Ovary (tissue), 9 donors: Measurements from ENCODE around the gene RNU6-9. TPM values are rescaled to one million over a fixed set of nuclear protein-coding genes. Genes with fewer than 3 reads are reported as not detected.

Source experiments
- DNase-seq, 5 donors: peaks; one replicate each; pipeline ENCODE4 v3.0.0-alpha.2; 2019 to 2020
- H3K27ac ChIP-seq, 2 donors: fragments of 200-600 bp; one replicate each; pipeline versions ENCODE4 v1.5.1 to v1.8.0; 2019 to 2022
- H3K27me3 ChIP-seq: fragments of 200-600 bp; one replicate; pipeline ENCODE4 v1.8.0; 2022
- H3K36me3 ChIP-seq: fragments of 200-600 bp; sonication (generic); one replicate; pipeline ENCODE4 v1.5.1; 2019
- H3K4me1 ChIP-seq: one replicate; pipeline ENCODE4 v1.8.1; 2013; ENCODE audit warnings: mild to moderate bottlenecking, moderate library complexity; ENCODE audit not compliant: insufficient read depth
- H3K4me3 ChIP-seq: fragments of 200-600 bp; sonication (generic); one replicate; pipeline ENCODE4 v1.5.1; 2017
- H3K9me3 ChIP-seq, 2 donors: fragments of 200-600 bp in 1 of 2; sonication (generic) in 1 of 2; one replicate each; pipeline versions ENCODE4 v1.5.1 to v1.8.1; 2013 to 2019; ENCODE audit warnings: mild to moderate bottlenecking in 1 of 2, moderate library complexity in 1 of 2
- CTCF ChIP-seq, 3 donors: fragments of 450-650 bp in 2 of 3; fragments of 200-600 bp in 1 of 3; IDR thresholded peaks; one replicate each; pipeline versions ENCODE4 v1.5.1 to v1.8.0; 2016 to 2022; ENCODE audit warnings: antibody characterized with exemption in 3 of 3, mild to moderate bottlenecking in 1 of 3
- EP300 ChIP-seq: sonication (generic); formaldehyde crosslinking; IDR thresholded peaks from one replicate; pipeline ENCODE4 v1.6.1; 2017; ENCODE audit warnings: antibody characterized with exemption
- POLR2A ChIP-seq: fragments of 450-650 bp; IDR thresholded peaks from one replicate; pipeline ENCODE4 v1.6.1; 2017; ENCODE audit warnings: antibody characterized with exemption, mild to moderate bottlenecking, moderate library complexity
- WGBS, 3 donors: extraction: QIAGEN DNeasy Blood & Tissue Kit in 1 of 3; methylation state at CpG; one replicate each; pipeline versions ENCODE4 v1.1.5 to v1.1.7; 2013 to 2017; 5-methylcytosine and 5-hydroxymethylcytosine counted together
- intact Hi-C, 4 donors: fragments of 100-400 bp; cut with DNase I; formaldehyde crosslinking; loops; one replicate each; pipeline versions ENCODE4 v1.11.0 to v1.15.1; 2022 to 2023
- polyA plus RNA-seq, 2 donors: library from polyadenylated mRNA; stranded (reverse); fragments of 200-250 nt in 1 of 2; fragments of 350-450 nt in 1 of 2; fragmentation: Illumina TruSeq in 1 of 2; extraction: RNeasy Lipid Tissue Mini Kit (QIAGEN cat#74804) in 1 of 2; gene quantifications; one replicate each; pipeline ENCODE4 v1.2.3, GENCODE V29; 2013 to 2014
- total RNA-seq, 7 donors: library from RNA; depleted of rRNA in 2 of 7; stranded (reverse); fragments of >200 nt in 2 of 7; fragmentation: NEBNext Ultra II Directional in 3 of 7; extraction: Animal tissue kit (Norgen Biotek cat#: 25700) in 3 of 7; gene quantifications; one replicate each; pipeline versions ENCODE4 v1.1.0 to v1.2.4, GENCODE V29; 2016 to 2023
- donor health status: DM: no; HTN: no; CAD: no; lungs with moderate emphysema.
- donor health status: DM: no; HTN: no; CAD: no.
- donor health status: Bipolar disorder and iron deficiency.
- donor health status: DM: yes; HTN: yes; CAD: no.
- donor health status: DM: no; HTN: no; CAD: no.
- donor health status: DM: yes; HTN: yes; CAD: no.

The RNU6-9 gene
- total and polyA plus RNA-seq, 9 donors = not detected

- Histone ChIP-seq H3K4me1 (peaks cover 5% of the 10 kb centered on the region), H3K4me3 (peak overlapping the region; percentile 93), H3K27ac (peak overlapping the region in 1 of 2 donors; percentile 2), H3K27me3 (no peaks in the 10 kb centered on the region), H3K9me3 (no peaks in the 10 kb centered on the region), H3K36me3 (no peaks in the 10 kb centered on the region)
- DNase-seq = peak; percentile 64 to 79 (median 69)
- TF ChIP-seq CTCF (IDR thresholded peaks at IDR 0.05) = no peak
- no peak for TF ChIP-seq EP300
- no peak for TF ChIP-seq POLR2A
- WGBS, 3 donors = 0 to 1% (median 1%) methylated on average over 46 to 52 of the region's 52 CpGs
- intact Hi-C loops = loop anchor here in 2 of 4 donors (10.0 kb wide), 2 partner anchors 178 to 308 kb away; partner anchors contain the start of genes CBARP (in 1 of the 2) and GPX4 (in 1 of the 2)
Measured at GRCh38 chr19:926589-927350, 33.5 kb downstream of the RNU6-9 start.

- H3K4me3 ChIP-seq = peak overlapping the region; percentile 93
- H3K27me3 ChIP-seq = no peaks in the 10 kb centered on the region
- WGBS, 3 donors = 15 to 60% (median 26%) methylated on average over 3 to 15 of the region's 15 CpGs
- no peaks in the 10 kb centered on the region for H3K9me3 ChIP-seq
- intact Hi-C loops = loop anchor here in 2 of 4 donors (10.0 kb wide), 2 partner anchors 177 to 307 kb away; partner anchors contain the start of genes CBARP (in 1 of the 2) and GPX4 (in 1 of the 2)
- H3K4me1 ChIP-seq = peaks cover 4% of the 10 kb centered on the region
- peak overlapping the region in 1 of 2 donors; percentile 2 for H3K27ac ChIP-seq
- TF ChIP-seq EP300 (no peak), CTCF (IDR thresholded peaks at IDR 0.05) (no peak), POLR2A (no peak)
- H3K36me3 ChIP-seq = no peaks in the 10 kb centered on the region
- DNase-seq = peak in 4 of 5 donors; percentile 53 to 68 (median 62)
Measured at GRCh38 chr19:927351-927779, 34.1 kb downstream of the RNU6-9 start.

- Histone ChIP-seq H3K9me3 (no peaks in the 10 kb centered on the region), H3K27me3 (no peaks in the 10 kb centered on the region), H3K27ac (peak overlapping the region in 1 of 2 donors; percentile 2), H3K36me3 (no peaks in the 10 kb centered on the region), H3K4me1 (peaks cover 8% of the 10 kb centered on the region), H3K4me3 (no peak overlapping the region)
- peak in 2 of 5 donors; percentile 29 to 41 for DNase-seq
- intact Hi-C loops = loop anchor here in 2 of 4 donors (10.0 kb wide), 2 partner anchors 177 to 307 kb away; partner anchors contain the start of genes CBARP (in 1 of the 2) and GPX4 (in 1 of the 2)
- TF ChIP-seq CTCF (IDR thresholded peaks at IDR 0.05) (no peak), POLR2A (no peak), EP300 (no peak)
- 81 to 86% (median 86%) methylated on average over 8 to 12 of the region's 12 CpGs for WGBS, 3 donors
Measured at GRCh38 chr19:927780-928401, 34.6 kb downstream of the RNU6-9 start.

- no peaks in the 10 kb centered on the region for H3K27me3 ChIP-seq
- no peaks in the 10 kb centered on the region for H3K9me3 ChIP-seq
- WGBS, 3 donors = 90 to 92% (median 92%) methylated on average over 18 of the region's 18 CpGs
- no peak overlapping the region for H3K4me3 ChIP-seq
- intact Hi-C loops = loop anchor here in 2 of 4 donors (10.0 kb wide), 2 partner anchors 176 to 306 kb away; partner anchors contain the start of genes CBARP (in 1 of the 2) and GPX4 (in 1 of the 2)
- peak in 1 of 5 donors; percentile 29 for DNase-seq
- H3K36me3 ChIP-seq = no peaks in the 10 kb centered on the region
- no peak for TF ChIP-seq EP300
- no peak for TF ChIP-seq POLR2A
- peaks cover 15% of the 10 kb centered on the region for H3K4me1 ChIP-seq
- H3K27ac ChIP-seq = no peak overlapping the region
Measured at GRCh38 chr19:928471-929202, 35.4 kb downstream of the RNU6-9 start.
